SU-DHL-6 (cell line): ENCODE measurements around the gene CLDN18.

Source experiments
- H2AFZ ChIP-seq: fragments of 200-600 bp; sonication (generic); 2 replicates; pipeline ENCODE4 v1.6.1; 2014; ENCODE audit warnings: low read depth, mild to moderate bottlenecking, moderate library complexity, mixed read lengths, antibody characterized with exemption, low read length; ENCODE audit not compliant: severe bottlenecking
- H3F3A ChIP-seq: fragments of 200-600 bp; shearing (Covaris generic); 2 replicates; pipeline ENCODE4 v1.6.0; 2016; ENCODE audit warnings: antibody characterized with exemption, mild to moderate bottlenecking; ENCODE audit not compliant: insufficient read depth
- H3K27ac ChIP-seq: fragments of 200-600 bp; sonication (generic); 2 replicates; pipeline ENCODE4 v1.5.1; 2016; ENCODE audit warnings: low read depth, mild to moderate bottlenecking, low read length, moderate library complexity, mixed read lengths
- H3K27me3 ChIP-seq: fragments of 200-600 bp; sonication (generic), shearing (Covaris generic); 2 replicates; pipeline ENCODE4 v1.6.0; 2014; ENCODE audit warnings: mild to moderate bottlenecking, low read length
- H3K36me3 ChIP-seq: fragments of 200-600 bp; sonication (generic); 2 replicates; pipeline ENCODE4 v1.6.1; 2014; ENCODE audit warnings: mild to moderate bottlenecking, low read length, mixed read lengths
- H3K4me2 ChIP-seq: fragments of 300-600, 200-600 bp; shearing (Covaris generic), sonication (generic); 2 replicates; pipeline ENCODE4 v1.6.0; 2014; ENCODE audit warnings: low read length, low read depth, mild to moderate bottlenecking; ENCODE audit not compliant: poor library complexity, severe bottlenecking
- H3K4me3 ChIP-seq: fragments of 200-600 bp; sonication (generic); 2 replicates; pipeline ENCODE4 v1.5.1; 2014; ENCODE audit warnings: antibody characterized with exemption, low read length, mild to moderate bottlenecking, mixed read lengths; ENCODE audit not compliant: insufficient read depth, poor library complexity, severe bottlenecking
- H3K79me2 ChIP-seq: fragments of 200-600 bp; sonication (generic); 2 replicates; pipeline ENCODE4 v1.6.1; 2014; ENCODE audit warnings: mild to moderate bottlenecking, low read length, moderate library complexity; ENCODE audit not compliant: insufficient read depth
- H3K9ac ChIP-seq: fragments of 200-600 bp; sonication (generic); 2 replicates; pipeline ENCODE4 v1.7.0; 2014; ENCODE audit warnings: mild to moderate bottlenecking, low read length
- H3K9me2 ChIP-seq: fragments of 200-600 bp; sonication (generic); replicated peaks from 2 replicates; pipeline ENCODE4 v1.6.1; 2014; ENCODE audit warnings: low read length; ENCODE audit not compliant: insufficient read depth
- H3K9me3 ChIP-seq: fragments of 200-600 bp; sonication (generic); 2 replicates; pipeline ENCODE4 v1.6.1; 2014; ENCODE audit warnings: low read length, mixed read lengths; ENCODE audit not compliant: insufficient read depth
- H4K20me1 ChIP-seq: fragments of 200-600 bp; sonication (generic); 2 replicates; pipeline ENCODE4 v1.6.1; 2014; ENCODE audit warnings: low read depth, mild to moderate bottlenecking, antibody characterized with exemption, low read length, moderate library complexity, mixed read lengths
- EZH2phosphoT487 ChIP-seq: fragments of 200-600 bp; sonication (generic), shearing (Covaris generic); conservative IDR thresholded peaks from 2 replicates; pipeline ENCODE4 v1.6.1; 2018; ENCODE audit warnings: mild to moderate bottlenecking, antibody characterized with exemption, low read length, moderate library complexity, mixed read lengths
- TF ChIP-seq, protein P1 (sequence below): fragments of 200-600 bp; sonication (generic); IDR thresholded peaks from one replicate; pipeline ENCODE4 v1.5.1; 2017; ENCODE audit warnings: antibody characterized with exemption, mild to moderate bottlenecking, low read length, moderate library complexity; ENCODE audit not compliant: insufficient read depth, poor library complexity, severe bottlenecking

CLDN18 gene

DNA sequence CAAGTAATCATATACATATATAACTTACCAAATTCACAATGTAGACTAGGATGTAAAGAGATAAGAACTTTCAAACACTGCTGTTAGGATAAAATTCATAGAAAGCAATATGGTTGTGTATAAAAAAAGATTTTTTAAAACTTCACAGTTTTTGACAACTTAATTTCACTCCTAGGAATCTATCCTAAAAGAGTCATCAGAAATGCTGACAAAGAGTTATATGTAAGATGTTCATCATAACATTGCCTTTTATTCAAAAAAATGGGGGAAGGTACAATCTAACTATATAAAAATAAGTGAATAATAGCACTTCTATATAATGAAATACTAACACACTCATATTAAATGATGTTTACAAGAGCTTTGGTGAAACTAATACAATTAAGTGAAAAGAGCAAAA lies 4.3 kb upstream of the CLDN18 start:
- no peak overlapping the region for H3K9ac ChIP-seq
- no peaks in the 10 kb centered on the region for H3K9me2 ChIP-seq
- no peaks in the 10 kb centered on the region for H3K9me3 ChIP-seq
- no peaks in the 10 kb centered on the region for H3K27me3 ChIP-seq
- H3F3A ChIP-seq, result no peaks in the 10 kb centered on the region
- H3K4me2 ChIP-seq, result no peak overlapping the region
- no peaks in the 10 kb centered on the region for H4K20me1 ChIP-seq
- H3K36me3 ChIP-seq, result no peaks in the 10 kb centered on the region
- H2AFZ ChIP-seq, result no peak overlapping the region
- TF ChIP-seq, protein P1, sequence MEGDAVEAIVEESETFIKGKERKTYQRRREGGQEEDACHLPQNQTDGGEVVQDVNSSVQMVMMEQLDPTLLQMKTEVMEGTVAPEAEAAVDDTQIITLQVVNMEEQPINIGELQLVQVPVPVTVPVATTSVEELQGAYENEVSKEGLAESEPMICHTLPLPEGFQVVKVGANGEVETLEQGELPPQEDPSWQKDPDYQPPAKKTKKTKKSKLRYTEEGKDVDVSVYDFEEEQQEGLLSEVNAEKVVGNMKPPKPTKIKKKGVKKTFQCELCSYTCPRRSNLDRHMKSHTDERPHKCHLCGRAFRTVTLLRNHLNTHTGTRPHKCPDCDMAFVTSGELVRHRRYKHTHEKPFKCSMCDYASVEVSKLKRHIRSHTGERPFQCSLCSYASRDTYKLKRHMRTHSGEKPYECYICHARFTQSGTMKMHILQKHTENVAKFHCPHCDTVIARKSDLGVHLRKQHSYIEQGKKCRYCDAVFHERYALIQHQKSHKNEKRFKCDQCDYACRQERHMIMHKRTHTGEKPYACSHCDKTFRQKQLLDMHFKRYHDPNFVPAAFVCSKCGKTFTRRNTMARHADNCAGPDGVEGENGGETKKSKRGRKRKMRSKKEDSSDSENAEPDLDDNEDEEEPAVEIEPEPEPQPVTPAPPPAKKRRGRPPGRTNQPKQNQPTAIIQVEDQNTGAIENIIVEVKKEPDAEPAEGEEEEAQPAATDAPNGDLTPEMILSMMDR, result no peak
- TF ChIP-seq EZH2phosphoT487, result no peak
- H3K27ac ChIP-seq, result no peak overlapping the region
- H3K79me2 ChIP-seq, result no peaks in the 10 kb centered on the region
- H3K4me3 ChIP-seq, result no peak overlapping the region

DNA sequence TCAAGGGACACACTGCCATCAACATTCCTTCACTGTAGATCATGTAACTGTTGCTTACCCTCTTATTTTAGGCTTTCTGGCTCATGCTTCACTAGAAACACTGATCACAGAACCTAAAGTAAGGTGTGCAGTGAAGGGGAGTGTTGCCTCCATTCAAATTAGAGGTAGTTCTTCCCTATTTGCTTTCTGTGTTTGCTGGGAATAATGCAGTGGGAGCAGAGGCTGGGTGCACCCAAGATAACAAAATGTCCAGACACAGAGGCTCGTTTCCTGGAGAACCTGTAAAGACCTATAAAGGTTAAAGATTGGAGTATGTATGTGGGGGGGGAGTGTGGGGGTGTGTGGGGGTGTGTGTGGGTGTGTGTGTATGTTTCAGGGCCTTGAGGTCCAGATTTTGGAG lies 2.1 kb upstream of the CLDN18 start:
- Histone ChIP-seq H3K36me3 (no peaks in the 10 kb centered on the region), H3K27me3 (no peaks in the 10 kb centered on the region), H3K4me2 (no peak overlapping the region), H4K20me1 (no peaks in the 10 kb centered on the region), H3F3A (no peaks in the 10 kb centered on the region), H3K4me3 (no peak overlapping the region), H3K9ac (no peak overlapping the region), H3K9me3 (no peaks in the 10 kb centered on the region), H3K79me2 (no peaks in the 10 kb centered on the region), H3K9me2 (no peaks in the 10 kb centered on the region), H3K27ac (no peak overlapping the region), H2AFZ (no peak overlapping the region)
- TF ChIP-seq, protein P1, result no peak
- TF ChIP-seq EZH2phosphoT487, result no peak

DNA sequence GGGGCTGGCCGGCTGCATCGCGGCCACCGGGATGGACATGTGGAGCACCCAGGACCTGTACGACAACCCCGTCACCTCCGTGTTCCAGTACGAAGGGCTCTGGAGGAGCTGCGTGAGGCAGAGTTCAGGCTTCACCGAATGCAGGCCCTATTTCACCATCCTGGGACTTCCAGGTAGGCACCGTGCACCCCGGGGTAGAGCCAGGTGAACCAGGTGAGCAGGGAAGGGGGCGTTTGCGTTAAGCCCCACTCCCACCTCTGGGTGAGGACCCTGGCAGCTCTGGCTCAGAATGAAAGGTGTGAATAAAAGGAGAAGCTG lies 267 bp downstream of the CLDN18 start:
- no peak overlapping the region for H2AFZ ChIP-seq

More for the DNA sequence above, 267 bp downstream of the CLDN18 start:
- Histone ChIP-seq H3F3A (no peaks in the 10 kb centered on the region), H3K27me3 (no peaks in the 10 kb centered on the region), H3K9me3 (no peaks in the 10 kb centered on the region), H3K27ac (no peak overlapping the region), H3K79me2 (no peaks in the 10 kb centered on the region), H3K36me3 (no peaks in the 10 kb centered on the region), H3K4me3 (no peak overlapping the region), H3K9me2 (no peaks in the 10 kb centered on the region), H3K9ac (no peak overlapping the region), H4K20me1 (no peaks in the 10 kb centered on the region), H3K4me2 (no peak overlapping the region)
- TF ChIP-seq EZH2phosphoT487, result no peak
- TF ChIP-seq, protein P1, result no peak
